NCI-H128 (cell line): ENCODE results near the gene VPS8.

Source experiments
- DNase-seq: peaks from one replicate; lab custom pipeline; 2025; ENCODE audit not compliant: unreplicated experiment; lab: John Stamatoyannopoulos, UW

The VPS8 gene

DNA sequence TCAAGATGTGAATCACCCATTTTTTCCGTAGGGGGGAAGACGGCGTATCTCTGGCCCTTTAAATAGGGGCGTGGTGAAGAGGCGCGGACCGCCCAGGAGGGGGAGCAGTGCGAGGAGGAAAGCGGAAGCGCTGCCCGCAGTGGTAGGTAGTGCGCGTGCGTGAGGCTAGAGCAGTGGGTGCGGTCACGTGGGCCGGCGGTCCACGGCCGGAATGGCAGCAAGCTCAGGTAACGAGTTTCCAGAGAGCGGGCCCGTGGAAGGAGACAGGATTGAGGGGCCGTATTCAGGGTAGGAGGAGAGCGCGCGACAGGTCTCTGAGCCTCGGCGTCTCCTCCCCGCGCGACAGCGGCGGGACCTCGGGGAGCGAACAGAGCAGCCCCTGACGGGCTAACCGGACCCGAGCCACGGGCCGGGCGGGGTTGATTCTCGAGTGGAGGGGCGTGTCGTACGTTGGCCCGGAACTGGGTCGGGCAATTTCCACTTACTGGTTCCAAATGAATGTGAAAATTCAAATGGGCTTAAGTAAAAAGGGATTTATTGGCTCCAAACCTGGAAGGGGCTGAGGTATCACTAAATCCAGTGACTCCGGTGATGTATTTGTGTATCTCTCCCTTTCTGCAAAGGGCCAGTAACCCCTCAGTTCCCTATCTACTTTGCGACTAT lies at the start of gene VPS8:
Gene VPS8, plus strand, starts transcription at position 168 of the 663 bp plus-strand sequence. CDS start 12,467 bp downstream, outside the sequence.
- DNase-seq = peak; percentile 96

DNA sequence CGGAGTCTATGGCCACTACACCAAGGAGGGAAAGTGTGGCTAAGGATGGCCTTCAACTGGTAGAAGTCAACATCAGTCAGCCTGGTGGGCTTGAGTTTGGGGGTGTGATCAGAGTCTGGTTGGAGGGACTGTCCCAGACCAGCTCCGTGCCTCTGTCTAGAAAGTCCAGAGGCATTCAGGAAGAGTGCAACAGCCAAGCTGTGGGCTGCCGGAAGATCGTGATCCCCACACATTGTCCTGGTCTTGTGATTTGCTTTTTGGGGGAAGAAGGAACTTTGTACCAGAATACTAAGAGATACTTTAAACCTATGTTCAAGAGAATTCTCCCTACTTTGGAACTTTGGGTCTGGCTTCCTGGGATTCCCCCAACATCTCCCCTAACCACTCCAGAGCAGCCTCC lies 47.8 kb upstream of the VPS8 start:
- no peak for DNase-seq

DNA sequence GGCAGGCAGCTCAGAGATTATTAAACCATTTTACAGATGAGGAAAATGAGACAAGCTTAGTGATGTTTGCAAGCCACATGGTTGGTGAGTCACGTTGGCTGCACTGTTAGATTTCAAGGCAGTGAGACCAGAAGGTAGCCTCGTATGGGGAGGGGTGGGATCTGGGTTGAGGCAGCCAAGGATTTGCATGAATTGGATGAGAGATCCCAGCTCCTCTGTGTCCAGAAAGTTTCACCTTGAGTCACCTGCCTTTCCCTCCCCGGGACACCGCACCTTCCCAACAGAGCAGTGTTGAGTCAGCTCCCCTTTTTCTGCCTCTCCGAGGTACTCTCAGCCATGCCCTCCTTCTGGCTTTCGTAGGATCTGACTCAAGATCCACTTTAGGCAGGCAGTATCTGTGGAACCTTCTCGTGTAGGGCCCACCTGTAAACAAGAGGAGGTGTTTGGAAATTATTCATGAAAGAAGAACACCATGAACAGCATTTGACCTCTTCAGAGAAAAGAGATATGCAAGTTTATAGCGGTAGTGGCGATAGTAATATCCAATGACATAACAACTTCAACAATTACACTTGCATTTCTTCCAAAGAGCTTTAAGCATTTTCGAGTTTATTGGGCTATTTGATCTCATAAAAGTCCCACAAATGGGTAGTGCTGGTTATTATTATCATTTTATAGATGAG lies 46.8 kb upstream of the VPS8 start:
- no peak for DNase-seq

- DNase-seq = no peak
Measured at GRCh38 chr3:184765730-184766074, 46.3 kb upstream of the VPS8 start.

GRCh38 chr3:184766555-184767261 lies 45.3 kb upstream of the VPS8 start:
- no peak for DNase-seq

GRCh38 chr3:184767377-184767776 lies 44.6 kb upstream of the VPS8 start:
- no peak for DNase-seq

GRCh38 chr3:184769382-184770170 lies 42.4 kb upstream of the VPS8 start:
- DNase-seq = no peak

- no peak for DNase-seq
Measured at GRCh38 chr3:184770541-184770940, 41.4 kb upstream of the VPS8 start.

- no peak for DNase-seq
Measured at GRCh38 chr3:184771301-184772127, 40.5 kb upstream of the VPS8 start.

DNA sequence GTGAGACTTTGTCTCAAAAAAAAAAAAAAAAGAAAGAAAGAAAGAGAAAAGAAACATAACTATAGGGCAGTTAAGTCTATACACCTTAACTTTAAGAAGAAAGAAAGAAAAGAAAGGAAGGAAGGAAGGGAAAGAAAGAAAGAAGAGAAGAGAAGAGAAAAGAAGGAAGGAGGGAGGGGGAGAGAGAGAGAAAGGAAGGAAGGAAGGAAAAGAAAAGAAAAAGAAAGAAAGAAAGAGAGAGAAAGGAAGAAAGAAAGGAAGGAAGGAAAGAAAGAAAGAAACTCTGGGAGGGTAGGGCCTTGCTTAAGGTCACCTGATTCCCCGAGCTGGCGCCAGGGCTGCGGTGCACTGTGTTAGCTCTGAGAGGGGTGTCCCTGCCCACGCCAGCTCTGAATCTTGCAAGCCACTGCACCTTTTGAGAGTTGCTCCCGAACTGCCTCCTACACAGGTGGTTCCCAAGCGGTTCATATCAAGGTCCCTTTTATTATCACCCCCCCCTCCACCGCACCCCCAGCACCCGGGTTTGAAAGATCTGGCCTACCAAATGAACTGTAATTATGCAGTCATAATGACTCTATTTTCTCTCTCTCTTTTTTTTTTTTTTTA lies 39.2 kb upstream of the VPS8 start:
- DNase-seq = no peak

DNA sequence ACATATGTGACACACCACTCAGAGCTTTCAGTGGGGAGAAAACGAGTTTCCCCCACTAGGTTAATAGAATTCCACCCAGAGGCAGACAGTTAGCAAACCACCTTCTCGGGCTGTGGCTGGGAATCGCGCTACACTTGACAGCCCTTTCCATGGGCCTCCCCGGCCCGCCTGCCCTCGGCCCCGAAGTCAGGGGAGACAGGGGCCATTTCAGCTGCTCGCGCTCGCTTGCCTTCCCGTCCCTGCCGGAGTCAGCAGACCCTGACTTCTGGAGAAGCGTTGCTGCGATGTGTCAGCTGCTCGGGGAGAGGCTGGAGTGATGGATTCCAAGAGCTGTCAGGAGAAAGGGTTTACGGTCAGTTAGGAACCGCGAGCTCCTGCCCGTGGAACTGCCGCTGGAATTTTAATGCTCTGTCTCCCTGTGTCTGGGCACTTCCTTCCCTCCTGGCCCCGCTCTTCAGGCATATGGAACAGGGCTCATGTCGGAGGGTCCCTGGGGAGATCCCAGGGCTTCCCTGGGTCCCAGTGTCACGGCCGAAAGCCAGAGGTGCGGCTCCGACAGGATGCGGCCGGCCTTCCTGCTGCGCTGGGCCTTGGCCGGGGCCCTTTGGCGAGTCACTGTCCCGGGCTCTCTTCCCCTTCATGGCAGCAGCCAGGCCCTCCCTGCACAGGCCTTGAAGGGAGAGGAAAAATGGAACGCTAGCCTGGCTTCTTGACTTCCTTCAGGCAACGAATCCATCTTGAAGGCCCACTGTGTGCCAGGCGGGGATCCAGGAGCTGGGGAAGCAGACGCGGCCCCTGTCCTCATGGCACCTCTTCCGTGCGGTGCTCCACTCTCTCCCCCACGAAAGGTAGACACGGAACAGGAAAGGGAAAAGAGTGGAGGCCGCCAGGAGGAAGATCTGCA lies 38.4 kb upstream of the VPS8 start:
- DNase-seq = no peak

DNA sequence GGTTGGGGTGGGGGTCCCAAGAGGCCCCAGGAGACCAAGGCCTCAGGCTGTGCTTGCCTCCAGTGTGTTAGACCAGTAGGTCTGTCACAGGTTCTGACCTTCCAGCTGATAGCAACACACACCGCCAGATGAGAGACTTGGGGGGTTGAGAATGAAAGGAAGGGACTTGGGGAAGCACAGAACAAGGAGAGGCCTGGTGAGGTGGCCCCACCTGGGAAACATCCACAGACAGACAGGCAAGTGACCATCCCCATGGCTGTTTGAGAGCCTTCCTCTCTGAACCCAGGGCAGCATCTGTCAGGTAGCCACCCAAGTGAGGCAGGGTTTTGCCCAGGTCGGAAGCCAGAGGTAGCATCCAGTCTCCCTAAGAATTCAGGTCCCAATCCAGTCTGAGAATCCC lies 35.0 kb upstream of the VPS8 start:
- DNase-seq = no peak

- DNase-seq = peak; percentile 62
Measured at GRCh38 chr3:184777566-184778356, 34.2 kb upstream of the VPS8 start.

DNA sequence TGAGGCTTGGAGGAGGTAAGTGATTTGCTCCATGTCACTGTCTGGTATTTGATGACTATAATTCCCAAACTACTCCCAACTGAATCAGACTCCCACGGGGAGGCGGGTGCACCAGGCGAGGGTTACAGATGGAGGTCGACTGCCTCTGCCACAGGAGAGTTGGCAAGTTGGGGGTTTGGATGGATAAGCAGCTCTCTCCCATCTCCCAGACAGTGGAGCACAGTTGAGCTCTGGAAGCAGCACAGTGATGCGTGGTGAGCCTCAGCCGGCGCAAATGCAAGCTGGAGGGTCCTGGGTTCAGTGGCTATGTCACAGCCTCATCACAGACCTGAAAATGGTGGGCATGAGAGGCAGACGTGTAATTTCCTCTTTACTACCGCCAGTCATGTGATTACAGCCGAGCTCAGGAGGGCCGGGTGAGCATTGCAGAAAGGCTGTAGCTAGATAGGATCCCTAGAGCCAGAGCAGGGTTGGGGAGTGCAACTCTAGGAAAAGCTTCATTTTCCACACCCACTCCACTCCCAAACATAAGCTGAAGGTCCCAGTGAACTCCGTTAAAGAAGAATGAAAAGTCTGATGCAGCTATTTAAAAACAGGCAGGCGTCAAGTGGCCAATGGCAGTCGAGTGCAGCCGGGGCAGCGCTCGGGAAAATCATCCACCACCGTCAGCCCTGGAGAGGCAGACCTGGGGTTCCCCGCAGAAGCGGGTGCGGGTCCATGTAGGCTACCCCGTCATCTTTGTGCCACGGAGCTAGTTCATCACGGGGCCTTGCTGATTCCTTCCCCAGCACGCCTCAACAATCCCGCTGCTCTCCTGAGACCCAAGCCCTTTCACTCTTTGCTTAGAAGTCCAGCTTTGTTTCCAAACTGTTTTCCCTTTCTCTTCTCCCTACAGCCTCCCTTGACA lies 33.3 kb upstream of the VPS8 start:
- DNase-seq = no peak

DNA sequence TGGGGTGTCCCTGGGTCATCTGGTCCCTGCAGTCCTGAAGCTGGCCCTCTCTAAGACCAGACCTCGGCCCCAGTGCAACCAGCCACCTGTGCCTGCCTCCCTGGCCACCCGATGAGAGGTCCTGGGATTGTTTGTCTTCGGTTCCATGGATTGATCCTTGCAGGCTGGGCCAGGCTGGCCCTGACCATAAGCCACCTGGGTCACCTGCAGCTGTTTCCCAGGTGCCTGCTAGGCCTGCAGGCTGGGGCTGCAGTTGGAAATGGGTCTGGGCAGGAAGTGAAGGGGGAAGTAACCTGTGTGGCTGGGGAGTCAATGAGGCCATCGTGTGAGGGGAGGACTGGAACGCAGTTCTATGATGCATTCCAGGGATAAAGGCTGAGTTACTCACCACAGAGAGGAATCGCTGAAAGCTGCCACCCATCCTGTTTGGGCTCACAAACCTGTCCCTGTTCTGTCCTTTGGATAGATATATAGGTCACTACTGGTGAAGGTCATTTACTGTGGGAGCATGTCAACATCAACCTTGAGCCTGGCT lies 30.9 kb upstream of the VPS8 start:
- DNase-seq = no peak

GRCh38 chr3:184781801-184782200 lies 30.2 kb upstream of the VPS8 start:
- DNase-seq = no peak

- no peak for DNase-seq
Measured at GRCh38 chr3:184783319-184783718, 28.6 kb upstream of the VPS8 start.
